Ovary (tissue), 3 donors: Measurements from ENCODE around the gene PAM.

Source experiments
- EP300 ChIP-seq: sonication (generic); formaldehyde crosslinking; IDR thresholded peaks from one replicate; pipeline ENCODE4 v1.6.1; 2017; ENCODE audit warnings: antibody characterized with exemption
- POLR2A ChIP-seq: fragments of 450-650 bp; IDR thresholded peaks from one replicate; pipeline ENCODE4 v1.6.1; 2017; ENCODE audit warnings: antibody characterized with exemption, mild to moderate bottlenecking, moderate library complexity
- TF ChIP-seq, protein P1 (sequence below), 3 donors: fragments of 450-650 bp in 2 of 3; fragments of 200-600 bp in 1 of 3; IDR thresholded peaks; one replicate each; pipeline versions ENCODE4 v1.5.1 to v1.8.0; 2016 to 2022; ENCODE audit warnings: antibody characterized with exemption in 3 of 3, mild to moderate bottlenecking in 1 of 3
- donor health status: DM: no; HTN: no; CAD: no.

DNA sequence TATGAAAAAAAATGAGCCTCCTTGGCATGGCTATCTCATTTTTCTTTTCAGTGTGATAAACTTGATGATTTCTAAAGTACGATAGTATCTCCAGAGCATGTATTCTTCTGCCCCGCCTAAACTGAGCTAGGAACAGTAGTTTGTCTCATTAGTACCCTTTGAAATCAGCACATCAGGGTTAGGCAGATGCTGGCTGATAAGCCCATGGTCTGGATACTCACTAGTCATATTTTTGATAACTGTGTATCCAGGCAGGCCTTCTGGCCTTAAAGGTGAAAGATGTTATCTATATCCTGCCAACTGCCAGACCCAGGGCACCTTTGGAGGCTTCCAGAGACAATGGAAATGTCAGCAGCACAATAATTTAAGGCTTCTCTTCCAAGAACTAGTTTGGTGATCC lies 261.1 kb downstream of the PAM start:
- TF ChIP-seq, protein P1, sequence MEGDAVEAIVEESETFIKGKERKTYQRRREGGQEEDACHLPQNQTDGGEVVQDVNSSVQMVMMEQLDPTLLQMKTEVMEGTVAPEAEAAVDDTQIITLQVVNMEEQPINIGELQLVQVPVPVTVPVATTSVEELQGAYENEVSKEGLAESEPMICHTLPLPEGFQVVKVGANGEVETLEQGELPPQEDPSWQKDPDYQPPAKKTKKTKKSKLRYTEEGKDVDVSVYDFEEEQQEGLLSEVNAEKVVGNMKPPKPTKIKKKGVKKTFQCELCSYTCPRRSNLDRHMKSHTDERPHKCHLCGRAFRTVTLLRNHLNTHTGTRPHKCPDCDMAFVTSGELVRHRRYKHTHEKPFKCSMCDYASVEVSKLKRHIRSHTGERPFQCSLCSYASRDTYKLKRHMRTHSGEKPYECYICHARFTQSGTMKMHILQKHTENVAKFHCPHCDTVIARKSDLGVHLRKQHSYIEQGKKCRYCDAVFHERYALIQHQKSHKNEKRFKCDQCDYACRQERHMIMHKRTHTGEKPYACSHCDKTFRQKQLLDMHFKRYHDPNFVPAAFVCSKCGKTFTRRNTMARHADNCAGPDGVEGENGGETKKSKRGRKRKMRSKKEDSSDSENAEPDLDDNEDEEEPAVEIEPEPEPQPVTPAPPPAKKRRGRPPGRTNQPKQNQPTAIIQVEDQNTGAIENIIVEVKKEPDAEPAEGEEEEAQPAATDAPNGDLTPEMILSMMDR (IDR thresholded peaks at IDR 0.05): no peak
- TF ChIP-seq EP300: no peak
- no peak for TF ChIP-seq POLR2A
